Aorta (tissue), 5 donors: ENCODE results near the gene TARBP2. TPM values are rescaled to one million over a fixed set of nuclear protein-coding genes. Genes with fewer than 3 reads are reported as not detected.
A peak's percentile ranks its signal among the peaks of the same experiment; 100 is the strongest.

Experiments used
- ATAC-seq: fragments of 200-7000 bp; cut with Tn5 transposase; one replicate; pipeline ENCODE4 v1.9.1; 2022; ENCODE audit warnings: moderate library complexity; ENCODE audit not compliant: low FRiP score
- DNase-seq, 2 donors: peaks; one replicate each; pipeline ENCODE4 v3.0.0-alpha.2; 2020
- H3K27ac ChIP-seq, 2 donors: one replicate each; pipeline ENCODE4 v1.5.1; 2013; ENCODE audit warnings: low read length in 2 of 2, mild to moderate bottlenecking in 2 of 2, moderate library complexity in 2 of 2, control low read depth in 1 of 2, inconsistent platforms in 1 of 2, low read depth in 1 of 2
- H3K27me3 ChIP-seq, 2 donors: one replicate each; pipeline ENCODE4 v1.6.1; 2013; ENCODE audit warnings: control low read depth in 1 of 2, low read length in 1 of 2, mild to moderate bottlenecking in 1 of 2, moderate library complexity in 1 of 2; ENCODE audit not compliant: insufficient read depth in 2 of 2, control insufficient read depth in 1 of 2
- H3K36me3 ChIP-seq, 2 donors: one replicate each; pipeline ENCODE4 v1.6.1; 2013; ENCODE audit warnings: control low read depth in 1 of 2, low read length in 1 of 2, mild to moderate bottlenecking in 1 of 2; ENCODE audit not compliant: insufficient read depth in 2 of 2, control insufficient read depth in 1 of 2
- H3K4me1 ChIP-seq, 2 donors: one replicate each; pipeline ENCODE4 v1.6.1; 2013; ENCODE audit warnings: low read length in 2 of 2, control low read depth in 1 of 2, mild to moderate bottlenecking in 1 of 2, moderate library complexity in 1 of 2; ENCODE audit not compliant: insufficient read depth in 2 of 2, control insufficient read depth in 1 of 2
- H3K4me3 ChIP-seq, 2 donors: one replicate each; pipeline ENCODE4 v1.5.1; 2013; ENCODE audit warnings: low read length in 2 of 2, control low read depth in 1 of 2, mild to moderate bottlenecking in 1 of 2
- H3K9me3 ChIP-seq: one replicate; pipeline ENCODE4 v1.6.1; 2013; ENCODE audit warnings: mild to moderate bottlenecking, low read length; ENCODE audit not compliant: control insufficient read depth
- WGBS, 2 donors: extraction: QIAGEN DNeasy Blood & Tissue Kit; methylation state at CpG; one replicate each; pipeline ENCODE4 v1.1.7; 2013; 5-methylcytosine and 5-hydroxymethylcytosine counted together
- intact Hi-C, 2 donors: fragments of 100-400 bp; cut with DNase I; formaldehyde crosslinking; loops; one replicate each; pipeline versions ENCODE4 v1.14.2 to v1.15.0; 2022
- polyA plus RNA-seq, 2 donors: library from polyadenylated mRNA; stranded (reverse); fragments of 200-250 nt; gene quantifications; one replicate each; pipeline ENCODE4 v1.2.3, GENCODE V29; 2013
- total RNA-seq, 2 donors: library from RNA; stranded (reverse); fragmentation: NEBNext Ultra II Directional; extraction: Animal tissue kit (Norgen Biotek cat#: 25700); gene quantifications; one replicate each; pipeline ENCODE4 v1.2.1, GENCODE V29; 2021
- donor health status: healthy with polysubstance abuse.
- donor health status: Bipolar disorder and iron deficiency.
- donor health status: DM: no; HTN: no; CAD: no.
- donor health status: DM: no; HTN: no; CAD: no.
- donor health status: DM: yes; HTN: yes; CAD: no.

TARBP2 gene
- total and polyA plus RNA-seq, 4 donors, result 8.8 to 36.3 (median 17.0) TPM

DNA sequence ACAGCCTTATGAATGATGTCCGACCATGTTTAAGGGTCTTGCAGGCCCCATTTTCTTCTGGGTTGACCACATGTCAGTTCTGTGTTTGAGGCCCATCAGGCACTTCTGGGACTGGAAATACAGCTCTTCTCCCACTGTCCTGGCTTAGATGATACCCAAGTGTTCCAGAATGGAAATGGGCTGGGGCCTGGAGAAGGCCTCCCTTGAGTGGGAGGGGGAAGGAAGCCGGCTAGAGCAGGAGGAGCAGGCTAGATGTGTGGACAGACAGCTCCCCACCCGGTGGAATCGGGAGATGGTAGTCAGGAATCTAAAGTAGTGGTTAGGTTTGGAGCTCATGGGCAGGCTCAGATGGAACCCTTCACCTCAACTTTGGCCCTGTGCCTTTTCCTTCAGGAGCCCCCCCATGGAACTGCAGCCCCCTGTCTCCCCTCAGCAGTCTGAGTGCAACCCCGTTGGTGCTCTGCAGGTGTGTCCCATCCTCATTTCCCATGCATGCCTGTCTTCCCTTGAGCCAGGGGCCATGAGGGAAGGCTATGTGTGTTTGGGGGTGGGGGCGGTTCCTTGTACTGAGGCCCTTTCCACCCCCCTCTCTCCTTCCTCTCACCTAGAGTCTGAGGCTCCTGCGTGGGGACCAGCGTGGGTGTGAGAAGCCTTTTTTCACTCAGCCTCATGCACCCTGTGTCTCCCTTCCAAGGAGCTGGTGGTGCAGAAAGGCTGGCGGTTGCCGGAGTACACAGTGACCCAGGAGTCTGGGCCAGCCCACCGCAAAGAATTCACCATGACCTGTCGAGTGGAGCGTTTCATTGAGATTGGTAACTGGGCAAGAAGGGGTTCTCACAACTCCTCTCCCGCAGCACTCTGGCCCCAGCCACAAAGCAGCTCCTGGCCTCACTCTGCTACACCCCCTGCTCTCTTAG lies 3.2 kb downstream of the TARBP2 start:
- 77 to 79% methylated on average over 14 of the region's 14 CpGs for WGBS, 2 donors
- no peak overlapping the region for H3K4me3 ChIP-seq
- no peaks in the 10 kb centered on the region for H3K36me3 ChIP-seq
- peak overlapping the region in 1 of 2 donors; percentile 34 for H3K27ac ChIP-seq
- peak; percentile 38 to 62 for DNase-seq
- H3K27me3 ChIP-seq, result no peaks in the 10 kb centered on the region
- no peak for ATAC-seq
- H3K4me1 ChIP-seq, result no peaks in the 10 kb centered on the region
- H3K9me3 ChIP-seq, result no peaks in the 10 kb centered on the region
- intact Hi-C loops, result loop anchor here (10.0 kb wide), 1 partner anchor 179 kb away; the partner anchor contains the start of gene AAAS (in 2 of the 2)

DNA sequence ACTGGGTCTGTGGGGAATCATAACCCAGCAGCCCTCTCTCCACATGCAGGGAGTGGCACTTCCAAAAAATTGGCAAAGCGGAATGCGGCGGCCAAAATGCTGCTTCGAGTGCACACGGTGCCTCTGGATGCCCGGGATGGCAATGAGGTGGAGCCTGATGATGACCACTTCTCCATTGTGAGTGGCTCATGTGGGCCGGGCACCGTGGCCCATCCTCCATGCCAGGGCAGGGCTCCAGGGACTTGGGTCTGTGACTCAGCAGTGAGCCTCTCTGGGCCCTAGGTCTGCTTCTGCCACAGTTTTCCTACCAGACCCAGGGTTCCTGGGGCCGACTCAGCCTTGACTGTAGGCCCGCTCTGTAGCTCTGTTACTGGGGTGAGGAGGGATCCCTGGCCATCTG lies 4.0 kb downstream of the TARBP2 start:
- H3K27ac ChIP-seq, result peak overlapping the region in 1 of 2 donors; percentile 43
- ATAC-seq, result no peak
- 45 to 49% methylated on average over 10 of the region's 10 CpGs for WGBS, 2 donors
- H3K4me3 ChIP-seq, result no peak overlapping the region
- no peaks in the 10 kb centered on the region for H3K27me3 ChIP-seq
- intact Hi-C loops, result loop anchor here (5.0 to 10.0 kb wide), 2 partner anchors 153 to 180 kb away; partner anchors contain the start of gene AAAS (in 2 of the 2)
- H3K9me3 ChIP-seq, result no peaks in the 10 kb centered on the region
- no peaks in the 10 kb centered on the region for H3K4me1 ChIP-seq
- H3K36me3 ChIP-seq, result no peaks in the 10 kb centered on the region
- peak; percentile 84 to 93 for DNase-seq

DNA sequence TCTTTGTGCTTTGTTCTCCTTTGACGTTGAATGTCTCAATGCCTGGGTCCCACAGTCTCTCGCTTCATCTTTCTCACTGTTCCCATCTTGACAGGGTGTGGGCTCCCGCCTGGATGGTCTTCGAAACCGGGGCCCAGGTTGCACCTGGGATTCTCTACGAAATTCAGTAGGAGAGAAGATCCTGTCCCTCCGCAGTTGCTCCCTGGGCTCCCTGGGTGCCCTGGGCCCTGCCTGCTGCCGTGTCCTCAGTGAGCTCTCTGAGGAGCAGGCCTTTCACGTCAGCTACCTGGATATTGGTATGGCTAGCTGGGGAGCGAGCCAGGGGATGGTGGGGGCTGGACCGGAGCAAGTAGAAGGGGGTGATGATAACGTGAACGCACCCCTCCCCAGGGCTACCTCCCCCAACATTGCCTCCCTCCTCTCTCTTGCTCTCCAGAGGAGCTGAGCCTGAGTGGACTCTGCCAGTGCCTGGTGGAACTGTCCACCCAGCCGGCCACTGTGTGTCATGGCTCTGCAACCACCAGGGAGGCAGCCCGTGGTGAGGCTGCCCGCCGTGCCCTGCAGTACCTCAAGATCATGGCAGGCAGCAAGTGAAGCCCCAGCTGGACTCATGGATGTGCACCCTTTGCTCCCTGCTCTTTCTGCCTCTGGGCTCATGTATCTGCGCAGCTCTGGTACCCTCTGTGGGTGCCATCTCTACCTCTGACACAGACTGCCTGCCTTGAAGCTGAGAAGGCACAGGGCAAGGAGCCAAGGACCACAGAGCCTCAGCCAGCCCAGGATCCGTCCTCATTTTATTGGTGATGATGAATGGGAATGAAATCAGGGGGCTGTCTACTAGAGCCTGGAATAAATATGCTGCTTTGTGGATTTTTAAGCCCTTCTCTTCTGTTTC lies 4.7 kb downstream of the TARBP2 start:
- peak; percentile 46 to 72 for DNase-seq
- no peaks in the 10 kb centered on the region for H3K27me3 ChIP-seq
- ATAC-seq, result no peak
- no peaks in the 10 kb centered on the region for H3K36me3 ChIP-seq
- H3K4me1 ChIP-seq, result no peaks in the 10 kb centered on the region
- peak overlapping the region; percentile 9 to 43 for H3K27ac ChIP-seq
- WGBS, 2 donors, result 69 to 70% methylated on average over 19 of the region's 19 CpGs
- no peak overlapping the region for H3K4me3 ChIP-seq
- intact Hi-C loops, result loop anchor here (5.0 to 10.0 kb wide), 2 partner anchors 154 to 181 kb away; partner anchors contain the start of gene AAAS (in 2 of the 2)
- no peaks in the 10 kb centered on the region for H3K9me3 ChIP-seq

DNA sequence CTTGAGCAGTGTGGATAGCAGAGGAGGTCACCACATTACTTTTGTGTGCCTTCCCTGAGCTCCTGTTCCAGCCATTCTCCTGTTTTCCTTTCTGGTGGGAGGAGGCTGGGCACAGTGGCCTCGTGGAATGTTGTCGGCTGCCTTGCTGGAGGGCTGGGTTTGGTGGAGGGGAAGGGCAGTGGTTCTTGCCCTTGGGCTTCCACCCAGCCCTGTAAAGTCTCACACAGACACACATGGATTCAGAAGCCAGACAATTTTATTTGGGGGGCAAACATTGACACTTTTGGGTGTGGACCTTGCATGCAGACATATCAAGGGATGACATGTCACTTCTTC lies 5.3 kb downstream of the TARBP2 start:
- Histone ChIP-seq H3K27me3 (no peaks in the 10 kb centered on the region), H3K9me3 (no peaks in the 10 kb centered on the region), H3K4me3 (no peak overlapping the region), H3K4me1 (no peaks in the 10 kb centered on the region), H3K27ac (peak overlapping the region in 1 of 2 donors; percentile 43), H3K36me3 (peaks cover 0 to under 1% of the 10 kb centered on the region in 2 donors)
- DNase-seq (peak; percentile 40 to 64), ATAC-seq (no peak)
- intact Hi-C loops, result loop anchor here (5.0 to 10.0 kb wide), 2 partner anchors 154 to 182 kb away; partner anchors contain the start of gene AAAS (in 2 of the 2)
- 1 to 4% methylated on average over 2 of the region's 2 CpGs for WGBS, 2 donors

DNA sequence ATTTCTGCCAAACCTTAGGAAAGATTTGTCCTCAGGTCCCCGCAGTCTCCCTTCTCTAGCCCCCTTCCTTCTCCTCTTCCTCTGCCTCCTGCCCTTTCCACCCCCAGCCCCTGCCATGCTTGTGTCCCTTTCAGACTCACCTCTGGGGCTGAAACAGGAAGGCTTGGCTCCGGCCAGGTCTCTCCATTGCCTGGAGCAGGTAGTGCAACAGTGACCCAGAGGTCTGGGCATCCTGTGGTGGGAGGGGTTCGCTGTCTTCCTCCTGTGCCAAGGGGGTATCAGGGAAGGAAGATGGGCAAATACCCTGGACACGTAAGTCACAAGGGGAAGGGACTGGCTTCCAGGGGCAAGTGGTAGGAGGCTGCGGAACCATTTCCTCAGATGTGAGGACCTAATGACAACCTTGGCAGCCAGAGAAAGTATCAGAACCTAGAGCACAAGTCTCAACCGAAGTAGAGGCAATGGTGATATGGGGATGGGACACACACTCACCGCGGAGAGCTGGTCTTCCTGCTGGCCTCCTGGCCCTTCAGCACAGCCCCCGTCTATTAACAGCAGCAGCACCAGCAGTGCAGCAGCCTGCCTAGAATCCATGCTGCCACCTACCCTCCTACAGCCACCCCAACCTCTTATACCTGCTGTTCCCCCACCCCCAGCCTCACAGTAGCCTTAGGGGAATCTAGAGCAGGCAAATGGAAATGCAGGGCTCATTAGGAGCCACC lies 6.0 kb downstream of the TARBP2 start, which contains the start of gene NPFF:
Gene NPFF, minus strand, starts transcription at position 604 of the 722 bp plus-strand sequence. Its CDS starts 10 bp downstream, at position 594.
- DNase-seq, result peak in 1 of 2 donors; percentile 30
- no peaks in the 10 kb centered on the region for H3K4me1 ChIP-seq
- H3K4me3 ChIP-seq, result no peak within 1 kb of the TSS
- peaks cover 0 to 2% of the 10 kb centered on the region in 2 donors for H3K36me3 ChIP-seq
- intact Hi-C loops, result loop anchor here (5.0 to 10.0 kb wide), 2 partner anchors 155 to 182 kb away; partner anchors contain the start of gene AAAS (in 2 of the 2)
- H3K27me3 ChIP-seq, result no peaks in the 10 kb centered on the region
- H3K9me3 ChIP-seq, result no peaks in the 10 kb centered on the region
- H3K27ac ChIP-seq, result peak within 1 kb of the TSS in 1 of 2 donors; percentile 43
- 82 to 84% methylated on average over 8 to 9 of the region's 9 CpGs for WGBS, 2 donors
- no peak for ATAC-seq

DNA sequence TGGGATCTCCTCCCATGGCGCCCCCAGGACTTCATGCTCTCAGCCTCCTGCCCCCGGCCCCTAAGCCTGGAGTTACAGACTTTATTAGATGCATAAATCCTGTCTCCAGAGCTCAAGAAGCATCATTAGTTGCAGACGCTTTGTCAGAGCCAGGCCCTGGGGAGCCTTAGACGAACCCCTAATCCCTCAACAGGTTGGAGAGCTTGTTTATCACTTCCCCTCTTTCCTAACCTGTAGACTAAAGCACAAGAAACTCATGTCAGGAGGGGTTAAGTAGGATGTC lies 6.5 kb downstream of the TARBP2 start:
- H3K4me3 ChIP-seq, result no peak overlapping the region
- WGBS, 2 donors, result 74 to 79% methylated on average over 4 of the region's 4 CpGs
- H3K27me3 ChIP-seq, result no peaks in the 10 kb centered on the region
- intact Hi-C loops, result loop anchor here (5.0 to 10.0 kb wide), 2 partner anchors 155 to 183 kb away; partner anchors contain the start of gene AAAS (in 2 of the 2)
- ATAC-seq, result no peak
- H3K27ac ChIP-seq, result no peak overlapping the region
- DNase-seq, result peak in 1 of 2 donors; percentile 43
- peaks cover 0 to 2% of the 10 kb centered on the region in 2 donors for H3K36me3 ChIP-seq
- H3K4me1 ChIP-seq, result no peaks in the 10 kb centered on the region
- H3K9me3 ChIP-seq, result no peaks in the 10 kb centered on the region

DNA sequence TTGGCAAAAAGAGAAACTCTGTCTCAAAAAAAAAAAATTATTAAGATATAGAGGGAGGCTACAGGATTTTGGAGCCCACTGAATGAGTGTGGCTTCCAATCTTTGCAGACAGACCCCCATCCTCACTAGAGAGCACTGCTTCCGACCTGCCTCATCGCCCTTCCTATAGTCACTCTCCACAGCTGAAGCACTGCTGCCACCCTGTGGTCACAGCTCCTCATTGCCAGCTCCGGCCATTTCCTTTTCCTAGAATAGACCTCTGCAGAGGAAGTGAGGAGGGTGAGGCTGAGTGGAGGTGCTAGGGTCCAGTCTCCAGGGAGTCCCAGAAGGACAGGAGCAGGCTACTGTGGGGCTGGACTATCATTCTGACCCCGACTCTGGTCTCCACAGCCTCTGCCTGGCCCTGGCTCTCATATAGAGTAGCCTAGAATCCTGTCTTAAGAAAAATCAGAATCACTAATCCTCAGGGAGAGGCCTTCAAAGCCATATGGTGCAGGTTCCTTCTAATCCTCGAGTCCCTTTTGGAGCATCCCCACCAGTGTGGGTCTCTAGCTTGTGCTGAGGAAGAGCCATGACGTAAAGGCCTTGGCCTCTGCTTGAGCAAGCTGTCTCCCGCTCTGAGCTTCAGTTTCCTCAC lies 7.6 kb downstream of the TARBP2 start:
- peak; percentile 89 for ATAC-seq
- peak; percentile 88 to 94 for DNase-seq
- Histone ChIP-seq H3K4me1 (no peaks in the 10 kb centered on the region), H3K4me3 (no peak overlapping the region), H3K27me3 (no peaks in the 10 kb centered on the region), H3K27ac (no peak overlapping the region), H3K9me3 (no peaks in the 10 kb centered on the region), H3K36me3 (peaks cover 3 to 6% of the 10 kb centered on the region in 2 donors)
- intact Hi-C loops, result loop anchor here (2.0 to 10.0 kb wide), 3 partner anchors 156 to 184 kb away; partner anchors contain the start of gene AAAS (in 2 of the 2)
- 28% methylated on average over 7 of the region's 7 CpGs for WGBS, 2 donors
